SK-N-MC (cell line): ENCODE data around the gene CALHM5.

Source experiments
- EZH2 ChIP-seq: fragments of 200-600 bp; sonication (generic); IDR thresholded peaks from one replicate; pipeline ENCODE4 v1.6.1; 2017; ENCODE audit warnings: antibody characterized with exemption
- POLR2AphosphoS5 ChIP-seq: IDR thresholded peaks from 2 replicates; pipeline ENCODE4 v1.6.1; 2012; ENCODE audit warnings: mild to moderate bottlenecking, low read depth, low read length, borderline replicate concordance

GRCh38 chr6:116528133-116528532, 16.7 kb downstream of the CALHM5 start:
- TF ChIP-seq POLR2AphosphoS5 (no peak), EZH2 (no peak)
